Measurements from ENCODE around the gene GPATCH2L. TPM values are rescaled to one million over a fixed set of nuclear protein-coding genes. Genes with fewer than 3 reads are reported as not detected.

The GPATCH2L gene
- total and polyA plus RNA-seq, 4 donors = 4.3 to 69.9 (median 32.4) TPM

DNA sequence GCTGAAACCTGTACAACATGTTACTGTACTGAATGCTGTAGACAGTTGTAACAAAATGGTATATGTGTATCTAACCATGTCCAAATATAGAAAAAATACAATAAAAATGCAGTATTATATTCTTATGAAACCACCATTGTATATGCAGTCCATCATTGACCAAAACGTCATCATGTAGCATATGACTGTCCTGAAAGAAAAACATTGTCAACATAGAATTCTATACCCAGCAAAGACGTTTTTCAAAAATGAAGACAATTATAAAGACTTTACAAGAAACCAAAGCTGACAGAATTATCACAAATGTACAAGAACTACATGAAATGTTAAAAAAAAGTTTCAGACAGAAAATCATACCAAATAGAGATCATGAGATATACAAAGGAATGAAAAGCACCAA is 8.1 kb upstream of the GPATCH2L start:
- Histone ChIP-seq H3K27ac (ENCODE audit: low read depth in 1 of 2, low read length in 1 of 2) (no peak overlapping the region), H3K36me3 (ENCODE audit: control insufficient read depth in 4 of 4, insufficient read depth in 4 of 4, low read length in 4 of 4) (no peaks in the 10 kb centered on the region), H3K4me3 (no peak overlapping the region), H3K9ac (ENCODE audit: insufficient read depth in 1 of 2, low read length in 2 of 2) (no peak overlapping the region), H3K9me3 (ENCODE audit: control insufficient read depth in 4 of 4, insufficient read depth in 3 of 4, low read length in 3 of 4) (peaks cover 0 to 9% (median 0%) of the 10 kb centered on the region in 4 donors), H3K27me3 (ENCODE audit: control insufficient read depth in 3 of 3, insufficient read depth in 3 of 3, low read length in 2 of 3) (peaks cover 0 to 30% (median 19%) of the 10 kb centered on the region in 3 donors), H3K4me1 (ENCODE audit: control insufficient read depth in 5 of 5, insufficient read depth in 5 of 5, low read length in 5 of 5) (peaks cover 0 to 6% (median 0%) of the 10 kb centered on the region in 5 donors)
- 69 to 82% methylated on average over 2 of the region's 2 CpGs for WGBS, 2 donors
- TF ChIP-seq, protein P1, sequence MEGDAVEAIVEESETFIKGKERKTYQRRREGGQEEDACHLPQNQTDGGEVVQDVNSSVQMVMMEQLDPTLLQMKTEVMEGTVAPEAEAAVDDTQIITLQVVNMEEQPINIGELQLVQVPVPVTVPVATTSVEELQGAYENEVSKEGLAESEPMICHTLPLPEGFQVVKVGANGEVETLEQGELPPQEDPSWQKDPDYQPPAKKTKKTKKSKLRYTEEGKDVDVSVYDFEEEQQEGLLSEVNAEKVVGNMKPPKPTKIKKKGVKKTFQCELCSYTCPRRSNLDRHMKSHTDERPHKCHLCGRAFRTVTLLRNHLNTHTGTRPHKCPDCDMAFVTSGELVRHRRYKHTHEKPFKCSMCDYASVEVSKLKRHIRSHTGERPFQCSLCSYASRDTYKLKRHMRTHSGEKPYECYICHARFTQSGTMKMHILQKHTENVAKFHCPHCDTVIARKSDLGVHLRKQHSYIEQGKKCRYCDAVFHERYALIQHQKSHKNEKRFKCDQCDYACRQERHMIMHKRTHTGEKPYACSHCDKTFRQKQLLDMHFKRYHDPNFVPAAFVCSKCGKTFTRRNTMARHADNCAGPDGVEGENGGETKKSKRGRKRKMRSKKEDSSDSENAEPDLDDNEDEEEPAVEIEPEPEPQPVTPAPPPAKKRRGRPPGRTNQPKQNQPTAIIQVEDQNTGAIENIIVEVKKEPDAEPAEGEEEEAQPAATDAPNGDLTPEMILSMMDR (IDR thresholded peaks at IDR 0.05; ENCODE audit: control extremely low read depth, extremely low read depth) = no peak
- no peak for ATAC-seq (ENCODE audit: insufficient read depth, low FRiP score)
- DNase-seq = no peak

DNA sequence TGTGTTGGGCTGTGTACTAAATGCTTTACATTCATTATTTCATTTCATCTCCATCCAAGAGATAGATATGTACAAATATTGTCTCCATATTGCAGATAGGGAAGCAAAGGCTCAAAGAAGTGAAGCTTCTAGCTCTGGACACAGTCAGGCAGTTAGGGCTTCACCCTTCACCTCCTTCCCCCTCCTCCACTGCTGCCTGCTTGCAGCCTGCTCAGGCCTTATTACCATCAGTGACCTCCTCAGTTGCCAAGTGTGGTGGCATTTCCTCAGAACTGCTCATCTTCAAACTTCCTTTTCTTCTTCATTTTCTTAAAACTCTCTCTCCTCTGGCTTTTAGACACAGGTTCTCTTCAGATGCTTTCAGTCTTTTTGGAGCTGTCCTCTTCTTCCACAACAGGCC is 4.7 kb upstream of the GPATCH2L start:
- H3K4me1 ChIP-seq (ENCODE audit: control insufficient read depth in 5 of 5, insufficient read depth in 5 of 5, low read length in 5 of 5) = no peaks in the 10 kb centered on the region
- no peak overlapping the region for H3K27ac ChIP-seq (ENCODE audit: low read depth in 1 of 2, low read length in 1 of 2)
- peaks cover 0 to 8% (median 0%) of the 10 kb centered on the region in 4 donors for H3K9me3 ChIP-seq (ENCODE audit: control insufficient read depth in 4 of 4, insufficient read depth in 3 of 4, low read length in 3 of 4)
- H3K36me3 ChIP-seq (ENCODE audit: control insufficient read depth in 4 of 4, insufficient read depth in 4 of 4, low read length in 4 of 4) = peaks cover 0 to 2% (median 0%) of the 10 kb centered on the region in 4 donors
- TF ChIP-seq, protein P1 (IDR thresholded peaks at IDR 0.05; ENCODE audit: control extremely low read depth, extremely low read depth) = no peak
- peaks cover 0 to 20% (median 12%) of the 10 kb centered on the region in 3 donors for H3K27me3 ChIP-seq (ENCODE audit: control insufficient read depth in 3 of 3, insufficient read depth in 3 of 3, low read length in 2 of 3)
- H3K9ac ChIP-seq (ENCODE audit: insufficient read depth in 1 of 2, low read length in 2 of 2) = no peak overlapping the region
- H3K4me3 ChIP-seq = no peak overlapping the region
- ATAC-seq (ENCODE audit: insufficient read depth, low FRiP score) (no peak), DNase-seq (no peak)

DNA sequence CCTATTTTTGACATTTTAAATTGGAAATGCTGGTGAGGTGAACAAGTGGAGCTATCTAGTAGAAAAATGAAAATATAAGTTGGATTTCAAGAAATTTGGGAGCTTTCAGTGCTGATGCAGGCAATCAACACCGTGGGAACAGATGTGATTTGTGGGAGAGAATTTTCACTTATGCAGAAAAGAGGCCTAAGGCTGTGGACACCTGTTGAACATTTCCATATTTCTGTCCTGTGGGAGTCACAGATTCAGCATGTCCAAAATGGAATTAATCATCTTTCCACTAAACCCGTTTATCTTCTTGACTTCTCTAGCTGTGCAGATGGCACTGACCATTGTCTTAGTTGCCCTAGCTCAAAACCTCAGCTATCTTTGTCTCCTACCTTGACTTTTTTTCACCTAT is 2.5 kb upstream of the GPATCH2L start:
- 87 to 88% methylated on average over 2 of the region's 2 CpGs for WGBS, 2 donors
- no peak for ATAC-seq (ENCODE audit: insufficient read depth, low FRiP score)
- no peak overlapping the region for H3K9ac ChIP-seq (ENCODE audit: insufficient read depth in 1 of 2, low read length in 2 of 2)
- H3K9me3 ChIP-seq (ENCODE audit: control insufficient read depth in 4 of 4, insufficient read depth in 3 of 4, low read length in 3 of 4) = peaks cover 0 to 4% (median 0%) of the 10 kb centered on the region in 4 donors
- peaks cover 0 to 17% (median 7%) of the 10 kb centered on the region in 5 donors for H3K4me1 ChIP-seq (ENCODE audit: control insufficient read depth in 5 of 5, insufficient read depth in 5 of 5, low read length in 5 of 5)
- no peak overlapping the region for H3K27ac ChIP-seq (ENCODE audit: low read depth in 1 of 2, low read length in 1 of 2)
- H3K36me3 ChIP-seq (ENCODE audit: control insufficient read depth in 4 of 4, insufficient read depth in 4 of 4, low read length in 4 of 4) = peaks cover 0 to 7% (median under 1%) of the 10 kb centered on the region in 4 donors
- H3K27me3 ChIP-seq (ENCODE audit: control insufficient read depth in 3 of 3, insufficient read depth in 3 of 3, low read length in 2 of 3) = peaks cover 0 to 17% (median 12%) of the 10 kb centered on the region in 3 donors
- no peak overlapping the region for H3K4me3 ChIP-seq
- DNase-seq = no peak
- TF ChIP-seq, protein P1 (IDR thresholded peaks at IDR 0.05; ENCODE audit: control extremely low read depth, extremely low read depth) = no peak

DNA sequence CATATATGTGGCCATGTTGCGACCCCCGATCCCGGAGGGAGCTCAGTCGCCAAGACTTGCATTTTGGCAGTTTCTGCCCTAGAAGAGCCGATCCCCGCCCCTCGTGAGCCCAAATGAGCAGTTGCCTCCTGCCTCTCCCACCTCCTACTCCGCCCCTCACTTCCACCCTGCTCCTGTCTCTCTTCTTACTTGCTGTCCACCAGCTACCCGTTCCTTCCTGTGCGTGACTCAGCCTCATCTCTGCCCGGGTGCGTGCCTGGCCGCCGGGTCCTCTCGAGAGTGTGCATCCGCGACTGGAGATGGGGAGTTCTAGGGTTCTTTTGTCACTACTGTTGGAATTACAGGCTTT is 585 bp downstream of the GPATCH2L start:
- peaks cover 0 to 13% (median 4%) of the 10 kb centered on the region in 3 donors for H3K27me3 ChIP-seq (ENCODE audit: control insufficient read depth in 3 of 3, insufficient read depth in 3 of 3, low read length in 2 of 3)
- peak overlapping the region; percentile 82 to 87 for H3K9ac ChIP-seq (ENCODE audit: insufficient read depth in 1 of 2, low read length in 2 of 2)
- TF ChIP-seq, protein P1 (IDR thresholded peaks at IDR 0.05; ENCODE audit: control extremely low read depth, extremely low read depth) = no peak
- 1% methylated on average over 16 to 17 of the region's 17 CpGs for WGBS, 2 donors
- H3K4me3 ChIP-seq = peak overlapping the region; percentile 98
- DNase-seq = peak; percentile 52 to 67 (median 65)
- H3K4me1 ChIP-seq (ENCODE audit: control insufficient read depth in 5 of 5, insufficient read depth in 5 of 5, low read length in 5 of 5) = peaks cover 6 to 45% (median 16%) of the 10 kb centered on the region in 5 donors
- H3K36me3 ChIP-seq (ENCODE audit: control insufficient read depth in 4 of 4, insufficient read depth in 4 of 4, low read length in 4 of 4) = peaks cover 6 to 27% (median 13%) of the 10 kb centered on the region in 4 donors
- H3K27ac ChIP-seq (ENCODE audit: low read depth in 1 of 2, low read length in 1 of 2) = peak overlapping the region; percentile 92 to 93
- H3K9me3 ChIP-seq (ENCODE audit: control insufficient read depth in 4 of 4, insufficient read depth in 3 of 4, low read length in 3 of 4) = no peaks in the 10 kb centered on the region
- peak; percentile 82 for ATAC-seq (ENCODE audit: insufficient read depth, low FRiP score)

Data from lung (tissue), 12 donors.